Measurements from ENCODE around the gene QTRT2. TPM values are rescaled to one million over a fixed set of nuclear protein-coding genes. Genes with fewer than 3 reads are reported as not detected.

The QTRT2 gene
- total RNA-seq = 20.3 and 22.9 TPM in 2 replicates

DNA sequence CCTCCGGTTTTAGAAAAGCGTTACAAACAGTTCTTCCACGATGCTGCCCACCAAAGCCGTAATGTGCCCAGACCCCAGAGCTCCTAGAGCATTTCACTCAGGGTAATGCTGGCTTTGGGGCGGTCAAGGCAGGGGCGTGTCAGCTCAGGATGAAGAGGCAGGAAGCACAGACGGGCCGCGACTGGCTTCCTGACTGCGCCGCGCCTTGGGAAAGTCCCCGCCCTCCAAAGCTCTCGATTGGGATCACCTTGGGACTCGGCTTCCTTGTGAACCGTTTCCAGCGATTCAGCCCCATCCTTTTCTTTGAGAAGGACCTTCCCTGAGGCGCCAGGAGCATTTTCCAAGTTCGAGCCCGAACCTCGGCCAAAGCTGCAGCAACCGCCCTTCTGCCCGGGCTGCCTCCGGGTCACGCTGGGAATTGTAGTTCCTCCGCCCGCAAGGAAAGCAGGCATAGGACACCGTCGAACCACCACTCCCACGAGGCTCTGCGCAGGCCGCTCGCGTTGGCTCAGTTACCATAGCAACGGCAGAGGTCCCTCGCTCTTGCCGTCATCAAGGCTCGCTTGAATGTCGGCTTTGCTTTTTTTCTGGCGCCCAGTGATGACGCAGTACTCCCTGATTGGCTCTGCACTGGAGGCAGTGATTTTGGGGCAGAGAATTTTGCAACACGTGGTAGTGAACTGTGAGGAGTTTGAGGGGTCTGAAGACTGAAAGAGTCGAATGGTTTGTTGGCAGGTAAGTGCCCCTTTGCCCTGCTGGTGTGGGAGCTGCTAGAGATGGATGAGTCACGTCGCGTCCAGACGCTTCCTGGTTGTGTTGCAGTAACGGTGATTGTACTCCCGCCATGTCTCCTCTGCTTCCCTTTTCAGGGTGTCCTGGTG, at the start of gene QTRT2, which contains the start of gene CCDC191:
Gene QTRT2, plus strand, starts transcription at position 608 of the 881 bp plus-strand sequence. CDS start 8,521 bp downstream, outside the sequence.
Gene CCDC191, minus strand, starts transcription at position 397 of the 881 bp plus-strand sequence. Its CDS starts 60 bp downstream, at position 337.
- TF ChIP-seq, protein P1, sequence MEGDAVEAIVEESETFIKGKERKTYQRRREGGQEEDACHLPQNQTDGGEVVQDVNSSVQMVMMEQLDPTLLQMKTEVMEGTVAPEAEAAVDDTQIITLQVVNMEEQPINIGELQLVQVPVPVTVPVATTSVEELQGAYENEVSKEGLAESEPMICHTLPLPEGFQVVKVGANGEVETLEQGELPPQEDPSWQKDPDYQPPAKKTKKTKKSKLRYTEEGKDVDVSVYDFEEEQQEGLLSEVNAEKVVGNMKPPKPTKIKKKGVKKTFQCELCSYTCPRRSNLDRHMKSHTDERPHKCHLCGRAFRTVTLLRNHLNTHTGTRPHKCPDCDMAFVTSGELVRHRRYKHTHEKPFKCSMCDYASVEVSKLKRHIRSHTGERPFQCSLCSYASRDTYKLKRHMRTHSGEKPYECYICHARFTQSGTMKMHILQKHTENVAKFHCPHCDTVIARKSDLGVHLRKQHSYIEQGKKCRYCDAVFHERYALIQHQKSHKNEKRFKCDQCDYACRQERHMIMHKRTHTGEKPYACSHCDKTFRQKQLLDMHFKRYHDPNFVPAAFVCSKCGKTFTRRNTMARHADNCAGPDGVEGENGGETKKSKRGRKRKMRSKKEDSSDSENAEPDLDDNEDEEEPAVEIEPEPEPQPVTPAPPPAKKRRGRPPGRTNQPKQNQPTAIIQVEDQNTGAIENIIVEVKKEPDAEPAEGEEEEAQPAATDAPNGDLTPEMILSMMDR (IDR thresholded peaks at IDR 0.05; ENCODE audit: insufficient read depth, low read depth, low read length) = no peak
- DNase-seq (ENCODE audit: low read depth) = peak; percentile 99

DNA sequence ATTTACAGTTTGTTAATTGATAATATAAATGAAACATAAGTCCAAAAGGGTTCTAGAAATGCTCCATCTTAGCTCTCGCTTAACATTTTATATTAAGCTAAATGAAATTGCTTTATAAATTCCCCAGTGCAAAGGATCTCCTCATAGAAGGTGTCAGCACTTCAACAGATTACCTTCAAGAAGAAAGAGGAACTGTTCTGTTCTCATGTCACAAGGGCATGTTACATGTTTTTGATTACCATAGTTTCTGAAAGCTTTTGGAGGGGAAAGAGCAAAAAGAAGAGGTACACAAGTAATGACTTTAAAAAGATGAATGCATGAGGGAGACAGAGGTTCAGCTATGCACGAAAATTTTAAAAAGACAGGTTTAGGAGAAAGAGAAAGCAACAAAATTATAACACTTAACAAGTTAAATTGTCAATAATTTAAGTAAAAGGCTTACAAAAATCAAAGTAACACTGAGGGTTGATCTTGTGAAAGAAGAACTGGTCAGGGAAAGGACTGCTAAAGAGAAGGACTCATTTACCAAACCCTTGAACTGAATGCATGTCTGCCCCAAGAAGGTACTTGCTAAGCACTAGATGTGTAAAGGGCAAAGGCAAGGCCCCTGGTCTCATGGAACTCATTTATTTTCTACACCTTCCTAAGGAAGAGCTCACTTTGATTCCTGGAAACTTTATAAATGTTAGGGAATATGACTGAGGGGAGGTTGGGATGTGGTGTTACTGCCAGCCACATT, 45.3 kb upstream of the QTRT2 start:
- no peak for DNase-seq (ENCODE audit: low read depth)
- TF ChIP-seq, protein P1 (IDR thresholded peaks at IDR 0.05; ENCODE audit: insufficient read depth, low read depth, low read length) = no peak
- no peak overlapping the region for H3K4me3 ChIP-seq (ENCODE audit: low read depth, low read length)

More for the DNA sequence above, at the start of gene QTRT2, which contains the start of gene CCDC191:
- H3K4me3 ChIP-seq (ENCODE audit: low read depth, low read length) = peak within 1 kb of the TSS; percentile 69

DNA sequence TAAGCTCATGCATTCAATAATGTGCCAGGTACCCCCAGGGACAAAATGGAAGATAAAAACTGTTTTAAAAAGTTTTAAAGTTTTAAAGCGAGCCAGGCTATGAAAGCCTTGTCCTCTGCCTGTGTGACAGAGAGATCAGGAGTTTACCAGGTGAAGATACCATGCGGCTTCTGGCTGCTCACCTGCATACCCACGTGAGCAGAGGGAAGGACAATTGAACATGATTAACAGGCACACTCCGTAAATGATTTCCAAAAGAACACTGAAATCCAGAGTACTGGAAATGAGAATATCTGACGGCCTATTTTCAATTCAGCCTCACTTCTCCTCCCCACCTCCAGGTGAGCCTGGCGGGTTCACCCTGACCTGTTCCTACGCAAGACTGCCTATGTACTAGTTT, 42.3 kb upstream of the QTRT2 start:
- no peak overlapping the region for H3K4me3 ChIP-seq (ENCODE audit: low read depth, low read length)
- no peak for DNase-seq (ENCODE audit: low read depth)
- TF ChIP-seq, protein P1 (IDR thresholded peaks at IDR 0.05; ENCODE audit: insufficient read depth, low read depth, low read length) = no peak

DNA sequence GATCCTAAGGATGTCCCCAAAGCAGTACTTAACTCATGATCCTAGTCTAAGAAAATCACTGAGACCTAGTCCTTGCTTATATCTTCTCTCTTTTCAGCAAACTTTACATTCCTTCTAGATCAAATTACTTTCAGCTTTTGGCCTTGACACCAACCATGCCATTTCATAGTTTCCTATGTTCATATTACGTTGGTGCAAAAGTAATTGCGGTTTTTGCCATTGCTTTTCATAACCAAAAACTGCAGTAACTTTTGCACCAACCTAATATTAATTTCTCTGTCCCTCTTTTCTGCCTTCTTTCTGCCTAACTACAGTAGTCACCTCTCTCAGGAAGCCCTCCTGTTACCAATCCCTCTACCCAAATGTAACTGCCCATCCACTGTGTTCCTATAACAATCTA, 37.1 kb upstream of the QTRT2 start:
- TF ChIP-seq, protein P1 (IDR thresholded peaks at IDR 0.05; ENCODE audit: insufficient read depth, low read depth, low read length) = no peak
- no peak overlapping the region for H3K4me3 ChIP-seq (ENCODE audit: low read depth, low read length)
- DNase-seq (ENCODE audit: low read depth) = no peak

DNA sequence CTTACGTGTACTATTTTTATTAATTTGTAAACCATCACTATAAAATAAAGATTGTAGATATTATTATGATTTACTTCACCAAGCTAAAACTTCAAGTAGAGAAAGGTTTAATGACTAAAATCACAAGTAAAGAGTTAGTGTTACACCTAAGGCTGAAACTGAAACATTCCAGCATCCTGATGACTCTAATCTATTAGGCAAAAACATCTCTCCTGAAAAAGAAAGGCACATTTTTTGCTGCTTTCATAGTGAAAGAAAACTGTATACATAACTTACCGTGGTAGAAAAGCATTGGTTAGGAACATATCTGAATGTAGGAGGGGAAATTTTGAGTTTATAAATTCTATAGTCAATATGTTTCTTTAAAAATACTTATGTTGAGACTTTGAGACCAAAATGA, 35.6 kb upstream of the QTRT2 start:
- no peak overlapping the region for H3K4me3 ChIP-seq (ENCODE audit: low read depth, low read length)
- TF ChIP-seq, protein P1 (IDR thresholded peaks at IDR 0.05; ENCODE audit: insufficient read depth, low read depth, low read length) = no peak
- no peak for DNase-seq (ENCODE audit: low read depth)

DNA sequence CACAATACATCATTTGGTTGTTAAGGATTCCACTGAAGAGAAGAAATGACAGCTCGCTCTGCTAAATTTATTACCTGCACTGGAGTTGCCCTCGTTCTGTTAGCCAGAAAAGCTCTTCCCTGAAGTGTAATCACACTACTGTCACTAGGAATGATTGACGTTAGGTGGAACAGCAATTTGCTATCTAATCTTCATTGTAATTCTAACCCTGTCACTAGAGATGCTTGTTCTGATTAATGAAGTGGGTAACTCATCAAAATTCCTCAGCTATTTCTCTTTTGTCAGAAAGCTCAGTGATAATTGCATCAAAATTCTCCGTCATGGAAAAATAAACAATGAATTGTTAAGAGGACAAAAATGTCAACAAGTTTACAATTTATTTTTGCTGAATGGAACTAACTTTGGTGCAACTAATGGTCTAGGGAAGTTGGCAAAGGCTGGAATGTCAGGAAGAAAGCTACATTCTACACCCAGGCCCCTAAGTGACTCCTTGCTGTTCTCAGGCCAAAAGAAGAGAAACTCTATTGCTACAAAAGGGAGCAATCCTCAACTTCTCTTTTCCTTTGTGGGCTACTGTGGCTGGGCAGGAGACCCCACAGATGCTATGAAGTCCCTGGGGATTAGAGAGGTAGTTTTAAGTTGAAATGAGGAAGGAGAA, 34.3 kb upstream of the QTRT2 start:
- no peak overlapping the region for H3K4me3 ChIP-seq (ENCODE audit: low read depth, low read length)
- DNase-seq (ENCODE audit: low read depth) = peak; percentile 29
- TF ChIP-seq, protein P1 (IDR thresholded peaks at IDR 0.05; ENCODE audit: insufficient read depth, low read depth, low read length) = no peak

Data from fibroblast of villous mesenchyme (primary cell).